SK-N-SH treated with all-trans-retinoic acid at 6 μM for 48 hours (cell line): ENCODE data around the gene CTNNA3.

Source experiments
- ATAC-seq: fragments of 200-7000 bp; cut with Tn5 transposase; 3 replicates; pipeline ENCODE4 v1.9.1; 2020; ENCODE audit warnings: mild to moderate bottlenecking, moderate library complexity
- BACH2 ChIP-seq: fragments of 250-450 bp; sonication (Bioruptor Pico); IDR thresholded peaks from 2 replicates; pipeline ENCODE4 v1.9.0; 2021; ENCODE audit warnings: mild to moderate bottlenecking, borderline replicate concordance
- CREB5 ChIP-seq: fragments of 250-450 bp; sonication (Bioruptor Pico); IDR thresholded peaks from 2 replicates; pipeline ENCODE4 v1.5.1; 2020; ENCODE audit warnings: low read depth, mild to moderate bottlenecking, moderate library complexity
- CSRNP3 ChIP-seq: fragments of 250-450 bp; sonication (Bioruptor Pico); IDR thresholded peaks from 2 replicates; pipeline ENCODE4 v1.5.1; 2021; ENCODE audit warnings: mild to moderate bottlenecking, moderate library complexity
- ESRRG ChIP-seq: fragments of 250-450 bp; sonication (Bioruptor Pico); IDR thresholded peaks from 2 replicates; pipeline ENCODE4 v1.6.1; 2021; ENCODE audit warnings: mild to moderate bottlenecking
- GLIS3 ChIP-seq: fragments of 250-450 bp; sonication (Bioruptor Pico); IDR thresholded peaks from 2 replicates; pipeline ENCODE4 v1.5.0; 2020; ENCODE audit warnings: mild to moderate bottlenecking, moderate library complexity
- ISL1 ChIP-seq: fragments of 250-450 bp; sonication (Bioruptor Pico); IDR thresholded peaks from 2 replicates; pipeline ENCODE4 v2.1.2; 2022; ENCODE audit warnings: mild to moderate bottlenecking, moderate library complexity
- OSR1 ChIP-seq: fragments of 250-450 bp; sonication (Bioruptor Pico); IDR thresholded peaks from 2 replicates; pipeline ENCODE4 v1.8.0; 2022; ENCODE audit warnings: moderate library complexity, mild to moderate bottlenecking, inconsistent platforms
- RARB ChIP-seq: fragments of 250-450 bp; sonication (Bioruptor Pico); IDR thresholded peaks from 2 replicates; pipeline ENCODE4 v1.8.0; 2021; ENCODE audit warnings: mild to moderate bottlenecking, moderate library complexity
- SNAI2 ChIP-seq: fragments of 250-450 bp; sonication (Bioruptor Pico); IDR thresholded peaks from 2 replicates; pipeline ENCODE4 v1.5.0; 2020; ENCODE audit warnings: mild to moderate bottlenecking, moderate library complexity
- TCF4 ChIP-seq: fragments of 250-450 bp; sonication (Bioruptor Pico); IDR thresholded peaks from 2 replicates; pipeline ENCODE4 v1.8.0; 2021; ENCODE audit warnings: mild to moderate bottlenecking, moderate library complexity, borderline replicate concordance
- TOX ChIP-seq: fragments of 250-450 bp; sonication (Bioruptor Pico); IDR thresholded peaks from 2 replicates; pipeline ENCODE4 v1.8.0; 2021; ENCODE audit warnings: mild to moderate bottlenecking, moderate library complexity, borderline replicate concordance
- ZC3H10 ChIP-seq: fragments of 250-450 bp; sonication (Bioruptor Pico); IDR thresholded peaks from 2 replicates; pipeline ENCODE4 v1.5.1; 2021; ENCODE audit warnings: mild to moderate bottlenecking, moderate library complexity
- ZFP3 ChIP-seq: fragments of 250-450 bp; sonication (Bioruptor Pico); IDR thresholded peaks from 2 replicates; pipeline ENCODE4 v1.5.0; 2020; ENCODE audit warnings: mild to moderate bottlenecking, moderate library complexity
- ZFP30 ChIP-seq: fragments of 450-650 bp; formaldehyde crosslinking; IDR thresholded peaks from 2 replicates; pipeline ENCODE4 v1.5.0; 2022; ENCODE audit warnings: mild to moderate bottlenecking, moderate library complexity
- ZNF565 ChIP-seq: fragments of 450-650 bp; formaldehyde crosslinking; conservative IDR thresholded peaks from 2 replicates; pipeline ENCODE4 v1.5.0; 2020; ENCODE audit warnings: low read depth, mild to moderate bottlenecking, moderate library complexity
- ZNF70 ChIP-seq: fragments of 450-650 bp; formaldehyde crosslinking; IDR thresholded peaks from 2 replicates; pipeline ENCODE4 v1.5.0; 2020; ENCODE audit warnings: mild to moderate bottlenecking, moderate library complexity
- ZNF8 ChIP-seq: fragments of 450-650 bp; formaldehyde crosslinking; IDR thresholded peaks from 2 replicates; pipeline ENCODE4 v1.5.0; 2020; ENCODE audit warnings: mild to moderate bottlenecking, moderate library complexity
- TF ChIP-seq, protein P1 (sequence below): fragments of 250-450 bp; sonication (Bioruptor Pico); IDR thresholded peaks from 2 replicates; pipeline ENCODE4 v1.5.0; 2020; ENCODE audit warnings: mild to moderate bottlenecking, moderate library complexity
- TF ChIP-seq, protein P2 (sequence below): fragments of 250-450 bp; sonication (Bioruptor Pico); IDR thresholded peaks from 2 replicates; pipeline ENCODE4 v1.8.0; 2021; ENCODE audit warnings: low read depth, mild to moderate bottlenecking, moderate library complexity, borderline replicate concordance

The CTNNA3 gene

GRCh38 chr10:66767707-66768106 lies 928.3 kb downstream of the CTNNA3 start (continued):
- TF ChIP-seq TOX (CRISPR knock-in tag) (no peak), CREB5 (CRISPR knock-in tag) (no peak)

- TF ChIP-seq ESRRG (no peak), GLIS3 (CRISPR knock-in tag) (no peak), SNAI2 (CRISPR knock-in tag) (no peak), RARB (CRISPR knock-in tag) (no peak), TOX (CRISPR knock-in tag) (no peak)
- TF ChIP-seq, protein P1, sequence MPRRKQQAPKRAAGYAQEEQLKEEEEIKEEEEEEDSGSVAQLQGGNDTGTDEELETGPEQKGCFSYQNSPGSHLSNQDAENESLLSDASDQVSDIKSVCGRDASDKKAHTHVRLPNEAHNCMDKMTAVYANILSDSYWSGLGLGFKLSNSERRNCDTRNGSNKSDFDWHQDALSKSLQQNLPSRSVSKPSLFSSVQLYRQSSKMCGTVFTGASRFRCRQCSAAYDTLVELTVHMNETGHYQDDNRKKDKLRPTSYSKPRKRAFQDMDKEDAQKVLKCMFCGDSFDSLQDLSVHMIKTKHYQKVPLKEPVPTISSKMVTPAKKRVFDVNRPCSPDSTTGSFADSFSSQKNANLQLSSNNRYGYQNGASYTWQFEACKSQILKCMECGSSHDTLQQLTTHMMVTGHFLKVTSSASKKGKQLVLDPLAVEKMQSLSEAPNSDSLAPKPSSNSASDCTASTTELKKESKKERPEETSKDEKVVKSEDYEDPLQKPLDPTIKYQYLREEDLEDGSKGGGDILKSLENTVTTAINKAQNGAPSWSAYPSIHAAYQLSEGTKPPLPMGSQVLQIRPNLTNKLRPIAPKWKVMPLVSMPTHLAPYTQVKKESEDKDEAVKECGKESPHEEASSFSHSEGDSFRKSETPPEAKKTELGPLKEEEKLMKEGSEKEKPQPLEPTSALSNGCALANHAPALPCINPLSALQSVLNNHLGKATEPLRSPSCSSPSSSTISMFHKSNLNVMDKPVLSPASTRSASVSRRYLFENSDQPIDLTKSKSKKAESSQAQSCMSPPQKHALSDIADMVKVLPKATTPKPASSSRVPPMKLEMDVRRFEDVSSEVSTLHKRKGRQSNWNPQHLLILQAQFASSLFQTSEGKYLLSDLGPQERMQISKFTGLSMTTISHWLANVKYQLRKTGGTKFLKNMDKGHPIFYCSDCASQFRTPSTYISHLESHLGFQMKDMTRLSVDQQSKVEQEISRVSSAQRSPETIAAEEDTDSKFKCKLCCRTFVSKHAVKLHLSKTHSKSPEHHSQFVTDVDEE (CRISPR knock-in tag) = no peak
- no peak for ATAC-seq
Observed at GRCh38 chr10:66762218-66762729, 933.7 kb downstream of the CTNNA3 start.

DNA sequence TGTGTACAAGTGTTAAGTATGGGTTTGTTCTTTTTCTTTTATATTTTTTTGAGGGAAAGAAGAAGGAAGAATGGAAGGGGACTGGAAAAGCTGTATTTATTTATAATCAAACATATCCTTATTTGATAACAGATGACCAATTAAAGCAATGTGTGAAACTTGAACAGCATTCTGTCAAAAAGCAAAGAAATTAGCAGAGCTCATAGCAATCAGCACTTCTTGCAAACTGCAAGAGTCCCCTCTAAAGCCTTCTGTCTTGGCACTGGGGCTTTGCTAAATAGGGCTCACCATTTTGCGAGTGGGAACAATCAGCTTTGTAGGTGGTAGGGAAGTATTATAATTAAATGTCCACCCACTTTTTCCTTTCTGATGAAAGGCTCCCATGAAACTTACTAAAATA lies 935.1 kb downstream of the CTNNA3 start:
- no peak for TF ChIP-seq CSRNP3 (CRISPR knock-in tag)
- no peak for TF ChIP-seq CREB5 (CRISPR knock-in tag)
- TF ChIP-seq TCF4 (CRISPR knock-in tag) = no peak
- TF ChIP-seq ZNF70 (CRISPR knock-in tag) = no peak
- no peak for TF ChIP-seq BACH2
- TF ChIP-seq ZFP3 (CRISPR knock-in tag) = no peak
- TF ChIP-seq, protein P2, sequence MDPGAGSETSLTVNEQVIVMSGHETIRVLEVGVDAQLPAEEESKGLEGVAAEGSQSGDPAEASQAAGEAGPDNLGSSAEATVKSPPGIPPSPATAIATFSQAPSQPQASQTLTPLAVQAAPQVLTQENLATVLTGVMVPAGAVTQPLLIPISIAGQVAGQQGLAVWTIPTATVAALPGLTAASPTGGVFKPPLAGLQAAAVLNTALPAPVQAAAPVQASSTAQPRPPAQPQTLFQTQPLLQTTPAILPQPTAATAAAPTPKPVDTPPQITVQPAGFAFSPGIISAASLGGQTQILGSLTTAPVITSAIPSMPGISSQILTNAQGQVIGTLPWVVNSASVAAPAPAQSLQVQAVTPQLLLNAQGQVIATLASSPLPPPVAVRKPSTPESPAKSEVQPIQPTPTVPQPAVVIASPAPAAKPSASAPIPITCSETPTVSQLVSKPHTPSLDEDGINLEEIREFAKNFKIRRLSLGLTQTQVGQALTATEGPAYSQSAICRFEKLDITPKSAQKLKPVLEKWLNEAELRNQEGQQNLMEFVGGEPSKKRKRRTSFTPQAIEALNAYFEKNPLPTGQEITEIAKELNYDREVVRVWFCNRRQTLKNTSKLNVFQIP (CRISPR knock-in tag) = no peak
- no peak for TF ChIP-seq OSR1 (CRISPR knock-in tag)
- TF ChIP-seq ESRRG = no peak
- TF ChIP-seq TOX (CRISPR knock-in tag) = no peak
- TF ChIP-seq SNAI2 (CRISPR knock-in tag) = no peak
- no peak for TF ChIP-seq ZNF8
- TF ChIP-seq ZC3H10 (CRISPR knock-in tag) = no peak
- TF ChIP-seq ZFP30 (CRISPR knock-in tag) = no peak
- no peak for TF ChIP-seq ZNF565 (CRISPR knock-in tag)
- ATAC-seq = no peak

GRCh38 chr10:66755474-66755873 lies 940.5 kb downstream of the CTNNA3 start:
- no peak for ATAC-seq
- TF ChIP-seq CREB5 (CRISPR knock-in tag) (no peak), ZFP30 (CRISPR knock-in tag) (no peak), SNAI2 (CRISPR knock-in tag) (no peak), CSRNP3 (CRISPR knock-in tag) (no peak), GLIS3 (CRISPR knock-in tag) (no peak), BACH2 (no peak), ZNF70 (CRISPR knock-in tag) (no peak), OSR1 (CRISPR knock-in tag) (no peak), ESRRG (no peak), RARB (CRISPR knock-in tag) (no peak), ISL1 (CRISPR knock-in tag) (no peak), ZC3H10 (CRISPR knock-in tag) (no peak), TOX (CRISPR knock-in tag) (no peak)
- TF ChIP-seq, protein P1 (CRISPR knock-in tag) = no peak
